ENCODE data around the gene DHRSX.

The DHRSX gene

DNA sequence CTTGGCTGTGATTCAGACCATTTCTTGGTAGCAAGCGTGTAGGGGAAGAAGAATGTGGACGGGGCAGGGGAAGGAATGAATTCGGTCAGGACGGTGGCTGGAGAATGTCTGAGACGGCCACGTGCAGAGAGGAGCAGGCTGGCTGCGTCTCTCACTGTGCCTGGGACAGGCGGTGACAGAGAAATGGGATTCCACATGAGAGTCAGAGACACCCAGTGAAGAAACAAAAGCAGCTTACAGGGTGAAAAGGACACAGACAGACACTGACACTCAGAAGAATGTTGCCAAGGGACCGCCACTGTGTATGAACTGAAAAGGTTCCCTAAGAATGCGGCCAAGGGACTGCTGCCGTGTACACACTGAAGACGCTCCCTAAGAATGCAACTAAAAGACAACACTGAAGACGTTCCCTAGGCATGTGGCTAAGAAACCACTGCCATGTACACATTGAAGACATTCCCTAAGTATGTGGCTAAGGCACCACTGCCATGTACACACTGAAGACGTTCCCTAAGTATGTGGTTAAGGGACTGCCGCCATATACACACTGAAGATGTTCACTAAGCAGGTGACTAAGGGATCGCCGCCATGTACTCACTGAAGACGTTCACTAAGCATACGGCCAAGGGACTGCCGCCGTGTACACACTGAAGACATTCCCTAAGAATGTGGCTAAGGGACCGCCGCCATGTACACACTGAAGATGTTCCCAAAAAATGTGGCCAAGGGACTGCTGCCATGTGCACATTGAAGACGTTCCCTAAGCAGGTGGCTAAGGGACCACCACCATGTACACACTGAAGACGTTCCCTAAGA lies 49.1 kb downstream of the DHRSX start:
- no peak for DNase-seq

DNA sequence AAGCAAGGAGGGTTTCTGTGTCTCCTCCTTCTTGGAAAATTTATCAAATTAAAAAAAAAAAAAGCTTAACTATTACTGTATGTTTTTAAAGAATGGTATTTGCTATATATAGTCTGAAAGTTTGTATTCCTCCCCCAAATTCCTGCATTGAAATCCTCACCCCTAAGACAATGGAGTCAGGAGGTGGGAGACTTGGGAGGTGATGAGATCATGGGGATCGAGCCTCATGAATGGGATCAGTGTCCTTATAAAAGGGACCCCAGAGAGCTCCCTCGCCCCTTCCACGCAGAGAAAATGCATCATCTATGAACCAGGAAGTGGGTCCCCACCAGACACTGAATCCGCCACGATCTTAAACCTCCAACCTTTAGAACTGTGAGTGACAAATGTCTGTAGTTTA lies 50.1 kb downstream of the DHRSX start:
- DNase-seq, result no peak

DNA sequence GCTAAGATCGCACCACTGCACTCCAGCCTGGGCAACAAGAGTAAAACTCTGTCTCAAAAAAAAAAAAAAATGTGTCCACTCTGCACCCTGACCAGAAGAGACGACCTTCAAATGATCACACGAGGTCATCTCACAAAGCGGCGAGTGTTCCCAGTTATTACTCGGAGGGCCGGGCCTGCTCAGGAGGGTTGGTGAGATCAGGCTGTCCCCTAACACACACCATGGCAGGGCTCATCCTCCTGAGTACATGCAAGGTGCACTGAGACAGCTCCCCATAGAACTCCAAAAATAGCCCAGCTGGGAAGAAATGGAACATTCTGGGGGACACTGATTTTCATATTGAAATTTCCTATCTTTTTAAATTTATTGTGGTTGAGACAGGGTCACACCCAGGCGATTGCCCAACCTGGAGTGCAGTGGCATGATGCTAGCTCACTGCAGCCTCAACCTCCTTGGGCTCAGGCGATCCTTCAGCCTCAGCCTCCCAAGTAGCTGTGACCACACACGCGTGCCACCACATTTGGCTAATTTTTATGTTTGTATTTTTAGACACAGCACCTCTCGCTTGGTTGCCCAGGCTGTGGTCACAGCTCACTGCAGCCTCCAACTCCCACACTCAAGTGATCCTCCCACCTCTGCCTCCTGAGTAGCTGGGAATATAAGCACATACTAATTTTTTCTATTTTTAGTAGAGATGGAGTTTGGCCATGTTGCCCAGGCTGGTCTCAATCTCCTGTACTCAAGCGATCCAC lies 51.5 kb downstream of the DHRSX start:
- no peak for DNase-seq

DNA sequence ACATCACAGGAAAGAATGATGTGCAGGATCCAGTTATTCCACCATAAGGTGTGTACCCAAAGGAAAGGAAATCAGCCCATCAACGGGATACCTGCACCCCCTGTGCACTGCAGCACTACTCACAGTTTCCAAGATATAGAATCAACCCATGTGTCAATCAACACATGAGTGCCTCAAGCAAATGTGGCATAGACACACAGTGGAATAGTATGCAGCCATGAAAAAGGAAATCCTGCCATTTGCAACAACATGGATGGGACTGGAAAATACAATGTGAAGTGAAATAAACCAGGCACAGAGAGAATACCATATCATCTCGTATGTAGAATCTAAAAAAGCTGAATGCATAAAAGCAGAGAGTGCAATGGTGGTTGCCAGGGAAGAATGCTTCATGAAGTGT lies 53.3 kb downstream of the DHRSX start:
- DNase-seq, result no peak

DNA sequence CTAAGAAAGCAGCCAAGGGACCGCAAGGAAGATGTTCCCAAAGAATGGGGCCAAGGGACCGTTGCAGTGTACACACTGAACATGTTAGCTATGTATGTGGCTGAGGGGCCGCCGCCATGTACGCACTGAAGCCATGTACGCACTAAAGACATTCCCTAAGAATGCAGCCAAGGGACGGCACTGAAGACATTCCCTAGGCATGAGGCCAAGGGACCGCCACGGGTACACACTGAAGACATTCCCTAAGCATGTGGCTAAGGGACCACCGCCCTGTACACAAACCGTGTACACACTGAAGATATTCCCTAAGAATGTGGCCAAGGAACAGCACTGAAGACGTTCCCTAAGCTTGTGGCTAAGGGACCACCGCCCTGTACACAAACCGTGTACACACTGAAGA lies 54.0 kb downstream of the DHRSX start:
- no peak for DNase-seq

DNA sequence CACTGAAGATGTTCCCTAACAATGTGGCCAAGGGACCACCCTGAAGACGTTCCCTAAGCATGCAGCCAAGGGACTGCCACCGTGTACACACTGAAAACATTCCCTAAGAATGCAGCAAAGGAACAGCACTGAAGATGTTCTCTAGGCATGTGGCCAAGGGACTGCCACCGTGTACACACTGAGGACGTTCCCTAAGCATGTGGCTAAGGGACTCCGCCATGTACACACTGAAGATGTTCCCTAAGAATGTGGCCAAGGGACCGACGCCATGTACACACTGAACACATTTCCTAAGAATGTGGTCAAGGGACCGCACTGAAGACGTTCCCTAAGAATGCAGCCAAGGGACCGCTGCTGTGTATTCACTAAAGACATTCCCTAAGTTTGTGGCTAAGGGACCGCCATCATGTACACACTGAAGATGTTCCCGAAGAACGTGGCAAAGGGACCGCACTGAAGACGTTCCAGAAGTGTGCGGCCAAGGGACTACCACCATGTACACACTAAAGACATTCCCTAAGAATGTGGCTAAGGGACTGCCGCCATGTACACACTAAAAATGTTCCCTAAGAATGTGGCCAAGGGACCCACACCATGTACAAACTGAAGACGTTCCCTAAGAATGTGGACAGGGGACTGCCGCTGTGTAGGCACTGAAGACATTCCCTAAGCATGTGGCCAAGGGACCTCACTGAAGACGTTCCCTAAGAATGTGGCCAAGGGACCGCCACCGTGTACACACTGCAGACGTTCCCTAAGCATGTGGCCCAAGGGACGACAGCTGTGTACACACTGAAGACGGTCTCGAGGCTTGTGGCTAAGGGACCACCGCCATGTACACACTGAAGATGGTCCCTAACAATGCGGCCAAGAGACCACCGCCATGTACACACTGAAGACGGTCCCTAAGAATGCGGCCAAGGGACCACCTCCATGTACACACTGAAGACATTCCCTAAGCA lies 54.8 kb downstream of the DHRSX start:
- DNase-seq, result no peak

DNA sequence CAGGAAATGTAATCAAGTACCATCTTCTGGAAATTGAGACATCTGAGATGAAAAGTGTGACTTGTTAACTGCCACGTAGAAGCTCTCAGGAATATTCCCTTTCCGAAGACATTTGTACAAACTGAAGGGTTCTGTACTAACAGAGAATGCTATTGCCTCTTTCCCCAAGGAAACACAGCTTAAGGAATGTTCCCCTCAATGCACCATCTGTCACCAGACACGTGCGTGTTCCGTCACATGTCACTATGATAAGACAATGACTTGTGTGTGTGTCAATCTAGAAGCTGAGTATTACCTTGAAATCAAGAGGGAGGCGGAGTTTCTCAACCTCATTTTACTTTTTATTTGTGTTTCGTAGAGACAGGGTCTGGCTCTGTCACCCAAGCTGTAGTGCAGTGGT lies 58.1 kb downstream of the DHRSX start:
- no peak for DNase-seq

DNA sequence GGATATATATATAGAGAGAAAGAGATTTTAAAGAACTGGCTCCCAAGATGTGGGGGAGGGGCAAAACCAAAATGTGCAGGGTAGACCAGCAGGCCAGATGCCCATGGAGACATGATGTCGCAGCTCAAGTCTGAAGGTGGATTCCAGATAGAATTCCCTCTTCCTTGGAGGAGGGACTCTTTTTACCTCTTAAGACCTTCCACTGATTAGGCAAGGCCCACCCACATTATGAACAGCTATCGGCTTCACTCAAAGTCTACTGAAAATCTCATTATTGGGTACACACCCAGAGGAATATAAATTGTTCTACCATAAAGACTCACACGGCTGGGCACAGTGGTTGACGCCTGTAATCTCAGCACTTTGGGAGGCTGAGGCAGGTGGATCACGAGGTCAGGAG lies 59.3 kb downstream of the DHRSX start:
- DNase-seq, result no peak

DNA sequence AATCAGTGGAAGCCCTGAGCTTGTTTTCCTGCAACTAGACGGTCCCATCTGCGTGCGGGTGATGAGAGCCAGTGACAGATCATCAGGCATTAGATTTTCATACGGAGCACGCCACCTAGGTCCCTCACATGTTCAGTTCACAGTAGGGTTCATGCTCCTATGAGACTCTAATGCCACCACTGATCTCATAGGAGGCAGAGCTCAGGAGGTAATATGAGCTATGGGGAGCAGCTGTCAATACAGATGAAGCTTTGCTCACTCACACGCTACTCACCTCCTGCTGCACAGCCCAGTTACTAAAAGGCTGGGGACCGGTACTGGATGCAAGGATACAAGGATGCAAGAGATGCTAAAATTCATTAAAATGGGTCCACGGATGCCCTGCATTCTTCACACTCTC lies 61.2 kb downstream of the DHRSX start:
- no peak for DNase-seq

DNA sequence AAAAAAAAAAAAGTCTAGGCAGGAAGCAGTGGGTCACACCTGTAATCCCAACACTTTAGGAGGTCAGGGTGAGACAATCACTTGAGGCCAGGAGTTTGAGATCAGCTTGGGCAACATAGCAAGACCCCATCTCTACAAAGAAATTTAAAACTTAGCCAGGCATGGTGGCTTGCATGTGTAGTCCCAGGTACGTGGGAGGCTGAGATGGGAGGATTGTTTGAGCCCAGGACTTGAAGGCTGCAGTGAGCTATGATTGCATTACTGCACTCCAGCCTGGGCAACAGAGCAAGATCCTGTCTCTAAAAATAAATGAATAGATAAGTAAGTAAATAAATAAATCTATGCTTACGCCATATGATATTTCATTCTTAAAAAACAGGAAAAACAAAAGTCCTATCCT lies 65.3 kb downstream of the DHRSX start:
- DNase-seq, result no peak

DNA sequence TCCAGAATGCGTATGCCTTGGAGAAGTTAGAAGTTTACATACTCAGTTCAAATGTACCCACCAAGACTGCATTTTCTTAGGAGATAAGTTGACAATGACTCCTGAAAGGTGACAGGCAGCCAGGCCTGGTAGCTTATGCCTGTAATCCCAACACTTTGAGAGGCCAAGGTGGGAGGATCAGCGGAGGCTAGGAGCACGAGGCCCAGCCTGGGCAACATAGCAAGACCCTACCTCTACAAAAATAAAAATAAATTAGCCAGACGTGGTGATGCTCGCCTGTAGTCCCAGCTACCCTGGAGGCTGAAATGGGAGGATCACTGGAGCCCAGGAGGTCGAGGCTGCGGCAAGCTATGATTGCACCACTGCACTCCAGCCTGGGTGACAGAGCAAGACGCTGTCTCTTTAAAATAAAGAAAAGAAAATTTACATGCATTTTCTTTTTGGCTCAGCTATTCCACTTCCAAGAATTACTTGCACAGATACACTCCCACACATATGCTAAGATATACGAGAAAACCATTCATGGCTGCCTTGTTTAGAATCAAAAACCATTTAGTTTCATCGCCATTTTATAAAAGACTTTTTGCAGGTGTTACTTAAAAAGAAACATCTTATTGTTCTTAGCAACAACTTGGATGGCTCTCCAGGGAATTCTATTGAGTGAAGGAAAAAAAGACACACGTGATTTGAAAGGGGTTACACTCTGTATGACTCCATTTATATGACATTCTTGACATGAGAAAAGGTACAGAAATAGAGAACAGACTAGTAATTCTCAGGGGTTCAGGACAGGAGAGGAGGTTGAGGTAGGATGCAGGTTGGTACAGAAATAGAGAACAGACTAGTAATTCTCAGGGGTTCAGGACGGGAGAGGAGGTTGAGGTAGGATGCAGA lies 66.3 kb downstream of the DHRSX start:
- DNase-seq, result no peak

DNA sequence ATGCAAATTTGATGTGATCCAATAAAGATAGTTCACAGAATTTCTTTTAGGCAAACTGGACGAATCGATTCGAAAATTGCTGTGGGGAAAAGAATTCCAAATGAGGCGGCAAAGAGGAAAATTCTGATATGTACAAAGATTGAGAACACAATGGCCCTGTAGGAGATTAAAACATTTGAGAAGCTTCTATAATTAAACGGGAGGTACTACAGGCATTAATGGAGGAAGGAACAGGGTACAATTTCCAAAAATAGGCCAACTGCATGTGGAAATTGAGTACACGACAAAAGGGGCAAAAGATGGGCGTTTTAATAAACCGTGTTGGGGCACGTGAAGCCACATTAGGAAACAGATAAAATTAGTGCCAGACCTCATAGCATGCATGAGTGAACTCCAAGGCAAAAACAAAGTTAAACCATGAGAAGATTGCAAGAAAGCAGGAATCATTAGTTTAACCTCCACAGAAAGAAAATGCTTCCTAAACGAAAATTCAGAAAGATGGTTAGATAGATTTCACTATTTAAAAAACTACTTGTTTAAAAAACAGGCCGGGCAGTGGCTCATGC lies 68.4 kb downstream of the DHRSX start:
- DNase-seq, result no peak

DNA sequence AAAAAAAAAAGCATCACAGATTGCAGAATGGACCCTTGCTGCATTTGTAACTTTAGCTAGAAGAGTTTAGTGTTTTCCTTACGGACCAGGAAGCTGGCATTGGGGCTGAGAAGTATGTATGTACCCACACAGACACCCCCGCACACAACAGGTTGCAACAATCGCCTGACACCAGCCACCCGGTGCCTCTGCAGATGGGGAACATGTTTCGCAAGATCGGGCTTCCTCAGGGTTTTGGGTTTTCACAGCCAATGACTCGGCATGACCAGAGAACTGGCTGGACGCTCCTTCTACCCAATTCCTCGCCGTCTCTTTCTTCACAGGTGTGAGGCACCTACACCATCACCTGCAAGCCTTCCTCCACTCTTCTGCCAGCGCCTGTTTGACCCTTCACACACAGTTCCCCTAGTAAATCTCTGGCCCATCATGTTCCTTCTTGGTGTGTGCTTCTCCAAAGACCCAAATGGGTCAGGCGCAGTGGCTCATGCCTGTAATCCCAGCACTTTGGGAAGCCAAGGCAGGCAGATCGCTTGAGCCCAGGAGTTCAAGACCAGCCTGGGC lies 70.4 kb downstream of the DHRSX start:
- DNase-seq, result no peak

DNA sequence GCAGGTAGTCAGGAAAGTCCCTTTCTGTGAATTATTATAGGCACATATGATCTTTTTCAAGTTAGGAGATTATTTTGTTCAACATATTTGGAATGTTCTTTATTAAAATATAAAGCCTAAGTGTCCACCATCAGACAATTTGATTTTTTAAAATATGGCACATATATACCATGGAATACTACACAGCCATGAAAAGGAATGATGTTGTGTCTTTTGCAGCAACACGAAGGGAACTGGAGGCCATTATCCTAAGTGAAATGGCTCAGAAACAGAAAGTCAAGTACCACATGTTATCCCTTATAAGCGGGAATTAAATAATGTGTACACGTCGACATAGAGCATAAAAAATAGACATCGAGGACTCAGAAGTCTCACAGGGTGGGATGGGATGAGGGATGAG lies 73.0 kb downstream of the DHRSX start:
- DNase-seq, result no peak

DNA sequence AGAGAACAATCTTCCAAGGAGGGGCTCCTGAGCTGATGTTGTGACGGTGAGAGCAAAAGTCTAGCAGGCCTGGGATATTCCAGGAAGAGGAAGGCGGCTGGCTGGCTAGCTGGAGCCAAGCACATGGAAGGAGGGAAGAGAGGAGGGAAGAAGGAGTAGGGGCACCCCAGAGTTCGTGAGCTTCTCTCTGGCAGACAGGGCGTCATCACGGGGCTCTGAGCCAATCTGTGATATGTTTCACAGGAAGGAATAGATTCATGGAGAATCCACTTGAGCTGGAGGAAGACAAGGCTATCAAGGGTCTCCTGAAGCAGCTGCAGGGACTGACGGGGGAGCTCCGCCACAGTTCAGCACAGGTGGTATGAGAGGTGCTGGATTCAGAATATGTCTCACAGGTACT lies 73.6 kb downstream of the DHRSX start:
- no peak for DNase-seq

DNA sequence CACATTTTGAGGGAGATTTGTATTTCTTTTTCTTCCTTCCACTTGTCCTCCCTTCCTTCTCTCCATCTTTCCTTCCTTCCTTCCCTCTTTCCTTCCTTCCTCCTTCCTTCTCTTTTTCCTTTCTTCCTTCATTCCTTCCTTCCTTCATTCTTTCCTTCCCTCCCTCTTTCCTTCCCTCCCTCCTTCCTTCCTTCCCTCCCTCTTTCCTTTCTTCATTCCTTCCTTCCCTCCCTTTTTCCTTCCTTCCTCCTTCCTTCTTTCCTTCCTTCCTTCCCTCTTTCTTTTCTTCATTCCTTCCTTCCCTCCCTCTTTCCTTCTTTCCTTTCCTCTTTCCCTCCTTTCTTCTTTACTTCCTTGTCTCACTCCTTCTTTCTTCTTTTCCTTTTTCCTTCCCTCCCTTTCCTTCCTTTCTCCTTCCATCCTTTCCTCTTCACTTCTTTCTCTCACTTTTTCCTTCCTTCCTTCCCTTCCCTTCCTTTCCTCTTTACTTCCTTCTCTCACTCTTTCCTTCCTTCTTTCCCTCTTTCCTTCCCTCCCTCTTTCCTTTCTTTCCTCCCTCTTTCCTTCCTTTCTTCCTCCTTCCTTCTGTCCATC lies 74.4 kb downstream of the DHRSX start:
- DNase-seq, result no peak

DNA sequence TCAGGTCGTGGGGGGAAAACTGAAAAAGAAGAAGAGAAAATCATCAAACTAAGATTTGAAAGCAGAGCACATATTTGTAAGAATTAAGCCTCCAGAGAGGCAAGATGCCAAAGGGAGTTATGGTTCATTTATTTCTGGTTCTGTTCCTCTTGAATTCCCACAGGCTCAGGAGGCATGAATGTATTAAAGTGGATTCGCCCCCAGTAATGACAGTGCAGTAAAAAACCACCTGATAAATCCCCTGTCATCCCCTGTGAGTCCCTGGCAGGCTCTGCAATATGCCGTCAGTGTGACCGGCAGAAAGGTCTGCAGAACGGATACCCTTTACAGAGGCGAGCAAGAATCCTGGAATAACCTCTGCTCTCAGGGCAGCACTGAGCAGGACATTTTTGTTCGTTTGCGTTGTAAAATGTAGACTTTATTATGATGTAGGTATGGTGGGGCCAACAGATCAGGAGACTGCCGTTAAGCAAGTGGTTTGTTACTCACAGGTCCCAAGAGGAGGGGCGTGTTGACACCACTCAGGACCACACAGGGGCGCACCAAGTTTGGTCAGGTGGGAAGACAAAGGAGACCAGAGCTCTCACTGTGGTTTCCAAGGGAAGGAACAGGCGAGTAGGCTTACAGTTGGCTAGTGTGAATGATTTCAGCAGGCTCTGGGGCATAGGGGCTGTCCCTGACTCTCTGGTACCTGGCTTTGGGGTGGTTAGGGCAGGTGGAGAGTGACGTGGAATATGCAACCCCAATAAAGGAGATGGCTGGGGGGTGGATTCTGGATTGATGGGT lies 75.3 kb downstream of the DHRSX start:
- DNase-seq, result no peak

DNA sequence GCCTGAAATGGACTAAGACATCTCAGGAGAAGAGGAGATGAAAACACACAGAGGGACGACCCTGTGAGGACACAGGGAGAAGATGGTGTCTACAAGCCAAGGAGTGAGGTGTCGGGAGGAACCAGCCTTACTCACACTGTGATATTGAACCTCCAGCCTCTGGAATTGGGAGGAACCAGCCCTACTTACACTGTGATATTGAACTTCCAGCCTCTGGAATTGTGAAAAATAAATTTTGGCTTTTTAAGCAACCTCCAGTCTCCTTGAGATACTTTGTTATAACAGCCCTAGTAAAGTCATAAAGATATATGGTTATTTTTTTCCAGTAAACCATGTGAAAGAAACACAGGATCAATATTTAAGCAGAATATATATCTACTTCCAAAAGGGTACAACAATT lies 76.5 kb downstream of the DHRSX start:
- DNase-seq, result no peak

DNA sequence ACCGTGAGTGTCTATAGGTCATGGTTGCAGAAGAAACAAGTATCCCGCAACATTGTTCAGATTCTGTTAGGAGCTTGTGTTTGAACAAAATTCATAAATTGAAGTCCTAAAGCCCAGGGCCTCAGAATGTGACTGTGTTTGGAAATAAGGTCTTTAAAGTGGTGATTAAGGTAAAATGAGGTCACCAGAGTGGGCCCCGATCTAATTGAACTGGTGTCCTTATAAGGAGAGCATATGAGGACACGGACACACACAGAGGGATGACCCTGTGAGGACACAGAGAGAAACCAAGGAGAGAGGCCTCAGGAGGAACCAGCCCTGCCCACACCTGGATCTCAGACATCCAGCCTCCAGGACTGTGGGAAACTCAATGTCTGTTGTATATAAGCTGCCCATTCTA lies 76.9 kb downstream of the DHRSX start:
- no peak for DNase-seq

DNA sequence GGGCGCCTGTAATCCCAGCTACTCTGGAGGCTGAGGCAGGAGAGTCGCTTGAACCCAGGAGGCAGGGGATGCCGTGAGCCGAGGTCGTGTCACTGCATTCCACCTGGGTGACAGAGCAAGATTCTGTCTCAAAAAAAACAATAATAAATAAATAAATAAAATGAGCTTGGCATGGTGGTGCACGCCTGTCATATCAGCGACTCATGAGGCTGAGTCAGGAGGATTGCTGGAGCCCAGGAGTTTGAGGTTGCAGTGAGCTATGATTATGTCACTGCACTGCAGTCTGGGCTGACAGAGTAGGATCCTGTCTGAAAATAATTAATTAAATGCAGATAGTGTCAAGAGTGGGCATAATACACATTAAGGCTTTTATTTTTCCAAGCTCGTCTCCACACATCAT lies 77.5 kb downstream of the DHRSX start:
- no peak for DNase-seq

Data from activated CD4-positive, alpha-beta T cell treated with anti-CD3 and anti-CD28 coated beads, Interleukin-2, amount 50 U/mL, for 16 hours (primary cell).